Measurements from ENCODE around the gene PRKCH. TPM values are rescaled to one million over a fixed set of nuclear protein-coding genes. Genes with fewer than 3 reads are reported as not detected.

PRKCH gene
- total RNA-seq, 2 donors from 2014 or later = 18.2 to 82.4 TPM

DNA sequence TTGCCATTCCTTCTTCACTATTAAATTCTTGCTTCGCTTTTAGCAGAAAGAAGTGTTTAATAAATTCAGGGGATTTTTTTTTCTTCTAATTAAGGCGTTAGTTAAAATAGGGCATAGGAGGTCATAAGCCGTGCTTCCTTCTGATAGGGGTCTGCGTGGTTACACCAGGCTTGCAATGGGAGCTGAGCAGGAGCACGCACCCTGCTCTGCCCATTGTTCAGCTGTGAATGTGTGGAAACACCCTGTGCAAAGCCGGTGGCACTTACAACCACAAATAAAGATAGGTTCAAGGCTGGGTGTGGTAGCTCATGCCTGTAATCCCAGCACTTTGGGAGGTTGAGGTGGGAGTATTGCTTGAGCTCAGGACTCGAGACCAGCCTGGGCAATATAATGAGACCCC lies 162.1 kb downstream of the PRKCH start:
- ATAC-seq (no peak), DNase-seq (no peak)
- Histone ChIP-seq H3K4me1 (peaks cover 83% of the 10 kb centered on the region), H3K27ac (no peak overlapping the region), H3K4me3 (no peak overlapping the region), H3K36me3 (replicated peaks in 1 of 2; ENCODE audit: insufficient read depth in 1 of 2, low read depth in 2 of 2) (no peaks in the 10 kb centered on the region), H3K9me3 (no peaks in the 10 kb centered on the region), H3K27me3 (no peaks in the 10 kb centered on the region)
- intact Hi-C loops (cut with DNase I) = loop anchor here (10.0 kb wide), 1 partner anchor 51 kb away; no protein-coding TSS in a partner anchor
- 92 to 97% methylated on average over 7 of the region's 7 CpGs for WGBS, 2 donors
- TF ChIP-seq POLR2A (IDR thresholded peaks at IDR 0.05) = no peak
- TF ChIP-seq, protein P1, sequence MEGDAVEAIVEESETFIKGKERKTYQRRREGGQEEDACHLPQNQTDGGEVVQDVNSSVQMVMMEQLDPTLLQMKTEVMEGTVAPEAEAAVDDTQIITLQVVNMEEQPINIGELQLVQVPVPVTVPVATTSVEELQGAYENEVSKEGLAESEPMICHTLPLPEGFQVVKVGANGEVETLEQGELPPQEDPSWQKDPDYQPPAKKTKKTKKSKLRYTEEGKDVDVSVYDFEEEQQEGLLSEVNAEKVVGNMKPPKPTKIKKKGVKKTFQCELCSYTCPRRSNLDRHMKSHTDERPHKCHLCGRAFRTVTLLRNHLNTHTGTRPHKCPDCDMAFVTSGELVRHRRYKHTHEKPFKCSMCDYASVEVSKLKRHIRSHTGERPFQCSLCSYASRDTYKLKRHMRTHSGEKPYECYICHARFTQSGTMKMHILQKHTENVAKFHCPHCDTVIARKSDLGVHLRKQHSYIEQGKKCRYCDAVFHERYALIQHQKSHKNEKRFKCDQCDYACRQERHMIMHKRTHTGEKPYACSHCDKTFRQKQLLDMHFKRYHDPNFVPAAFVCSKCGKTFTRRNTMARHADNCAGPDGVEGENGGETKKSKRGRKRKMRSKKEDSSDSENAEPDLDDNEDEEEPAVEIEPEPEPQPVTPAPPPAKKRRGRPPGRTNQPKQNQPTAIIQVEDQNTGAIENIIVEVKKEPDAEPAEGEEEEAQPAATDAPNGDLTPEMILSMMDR (IDR thresholded peaks at IDR 0.05) = no peak

DNA sequence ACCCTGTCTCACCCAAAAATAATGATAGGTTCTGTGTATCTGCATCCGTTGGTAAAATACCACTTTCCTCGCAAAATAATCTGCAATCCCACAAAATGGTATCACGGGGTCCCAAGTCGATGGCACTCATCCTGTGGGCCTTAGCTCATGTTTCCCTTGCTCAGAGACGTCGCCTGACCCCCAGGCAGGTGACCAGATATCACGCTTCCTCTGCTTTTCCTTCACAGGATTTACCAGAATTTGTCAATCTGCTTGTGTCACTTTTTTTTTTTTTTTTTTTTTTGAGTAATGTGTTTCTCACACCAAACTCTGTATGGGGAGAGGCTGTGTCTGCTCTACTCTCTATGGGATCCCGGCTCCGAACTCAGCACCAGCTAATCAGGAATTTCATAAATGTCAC lies 162.7 kb downstream of the PRKCH start:
- Histone ChIP-seq H3K27me3 (no peaks in the 10 kb centered on the region), H3K27ac (peak overlapping the region in 3 of 4 donors; percentile 58 to 74 (median 72)), H3K9me3 (no peaks in the 10 kb centered on the region), H3K4me3 (no peak overlapping the region), H3K36me3 (replicated peaks in 1 of 2; ENCODE audit: insufficient read depth in 1 of 2, low read depth in 2 of 2) (no peaks in the 10 kb centered on the region), H3K4me1 (peaks cover 85% of the 10 kb centered on the region)
- intact Hi-C loops (cut with DNase I) = loop anchor here (10.0 kb wide), 1 partner anchor 51 kb away; no protein-coding TSS in a partner anchor
- no peak for DNase-seq
- TF ChIP-seq, protein P1 (IDR thresholded peaks at IDR 0.05) = no peak
- TF ChIP-seq POLR2A (IDR thresholded peaks at IDR 0.05) = no peak
- ATAC-seq = no peak
- WGBS, 2 donors = 87% methylated on average over 9 of the region's 9 CpGs

DNA sequence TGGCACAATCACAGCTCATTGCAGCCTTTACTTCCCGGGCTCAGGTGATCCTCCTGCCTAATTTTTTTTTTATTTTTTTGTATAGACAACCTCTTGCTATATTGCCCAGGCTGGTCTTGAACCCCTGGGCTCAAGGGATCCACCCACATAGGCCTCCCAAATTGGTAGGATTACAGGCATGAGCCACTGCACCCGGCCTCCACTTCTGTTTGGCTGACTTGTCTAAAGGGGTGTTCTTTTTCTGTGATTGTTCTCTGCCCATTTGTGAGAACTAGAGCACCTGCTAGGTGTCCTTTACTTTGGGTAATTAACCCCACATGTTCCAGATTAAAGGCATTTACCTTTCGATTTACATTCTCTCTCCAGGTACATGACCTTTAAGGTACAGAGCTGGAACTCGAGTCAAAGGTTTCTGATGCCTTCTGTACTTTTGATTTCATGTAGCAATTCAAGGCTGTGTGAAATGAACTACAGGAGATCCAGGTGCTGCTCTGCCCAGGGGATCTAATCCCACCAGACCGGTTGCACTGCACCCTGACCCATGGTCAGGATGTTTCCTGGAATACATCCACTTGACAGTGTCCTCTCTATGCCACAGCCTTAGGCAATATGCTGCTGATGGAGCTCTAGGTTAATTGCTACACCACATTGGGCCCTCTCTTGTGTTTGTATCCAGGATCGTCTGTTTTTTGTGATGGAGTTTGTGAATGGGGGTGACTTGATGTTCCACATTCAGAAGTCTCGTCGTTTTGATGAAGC lies 163.6 kb downstream of the PRKCH start:
- DNase-seq (peak; percentile 61 to 76 (median 72)), ATAC-seq (peak; percentile 75)
- Histone ChIP-seq H3K4me3 (no peak overlapping the region), H3K36me3 (replicated peaks in 1 of 2; ENCODE audit: insufficient read depth in 1 of 2, low read depth in 2 of 2) (no peaks in the 10 kb centered on the region), H3K9me3 (no peaks in the 10 kb centered on the region), H3K27me3 (no peaks in the 10 kb centered on the region), H3K4me1 (peaks cover 82% of the 10 kb centered on the region), H3K27ac (peak overlapping the region; percentile 58 to 74 (median 67))
- TF ChIP-seq, protein P1 (IDR thresholded peaks at IDR 0.05) = no peak
- no peak for TF ChIP-seq POLR2A (IDR thresholded peaks at IDR 0.05)
- intact Hi-C loops (cut with DNase I) = loop anchor here (10.0 kb wide), 1 partner anchor 50 kb away; no protein-coding TSS in a partner anchor
- 32 to 44% methylated on average over 8 of the region's 8 CpGs for WGBS, 2 donors

DNA sequence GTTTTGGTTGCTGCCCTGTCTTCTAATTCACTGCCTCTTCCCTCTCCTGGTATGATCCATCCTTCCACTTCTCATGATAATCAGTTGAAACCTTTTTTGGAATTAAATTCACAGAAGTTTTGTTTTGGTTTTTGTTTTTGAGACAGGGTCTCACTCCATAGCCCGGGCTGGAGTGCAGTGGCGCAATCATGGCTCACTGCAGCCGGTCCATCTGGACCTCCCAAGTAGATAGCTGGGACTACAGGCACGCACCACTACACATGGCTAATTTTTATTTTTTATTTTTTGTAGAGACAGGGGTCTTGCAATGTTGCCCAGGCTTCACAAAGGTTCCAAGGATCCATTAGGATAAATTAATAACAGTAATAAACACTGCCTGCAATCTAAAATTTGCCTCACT lies 164.3 kb downstream of the PRKCH start:
- TF ChIP-seq POLR2A (IDR thresholded peaks at IDR 0.05) = no peak
- TF ChIP-seq, protein P1 (IDR thresholded peaks at IDR 0.05) = no peak
- Histone ChIP-seq H3K27ac (peak overlapping the region; percentile 58 to 74 (median 67)), H3K36me3 (replicated peaks in 1 of 2; ENCODE audit: insufficient read depth in 1 of 2, low read depth in 2 of 2) (no peaks in the 10 kb centered on the region), H3K27me3 (no peaks in the 10 kb centered on the region), H3K9me3 (no peaks in the 10 kb centered on the region), H3K4me3 (no peak overlapping the region), H3K4me1 (peaks cover 77% of the 10 kb centered on the region)
- ATAC-seq = no peak
- intact Hi-C loops (cut with DNase I) = loop anchor here (10.0 kb wide), 1 partner anchor 49 kb away; no protein-coding TSS in a partner anchor
- 54 to 61% methylated on average over 4 of the region's 4 CpGs for WGBS, 2 donors
- no peak for DNase-seq

Data from body of pancreas (tissue), 4 donors.